ENCODE measurements around the gene SLC28A3.
"Not testable (repeated sequence)": the region's sequence is repeated elsewhere in the genome, so short reads cannot be mapped to it uniquely, and the experiment has no call there.

The SLC28A3 gene, protein sequence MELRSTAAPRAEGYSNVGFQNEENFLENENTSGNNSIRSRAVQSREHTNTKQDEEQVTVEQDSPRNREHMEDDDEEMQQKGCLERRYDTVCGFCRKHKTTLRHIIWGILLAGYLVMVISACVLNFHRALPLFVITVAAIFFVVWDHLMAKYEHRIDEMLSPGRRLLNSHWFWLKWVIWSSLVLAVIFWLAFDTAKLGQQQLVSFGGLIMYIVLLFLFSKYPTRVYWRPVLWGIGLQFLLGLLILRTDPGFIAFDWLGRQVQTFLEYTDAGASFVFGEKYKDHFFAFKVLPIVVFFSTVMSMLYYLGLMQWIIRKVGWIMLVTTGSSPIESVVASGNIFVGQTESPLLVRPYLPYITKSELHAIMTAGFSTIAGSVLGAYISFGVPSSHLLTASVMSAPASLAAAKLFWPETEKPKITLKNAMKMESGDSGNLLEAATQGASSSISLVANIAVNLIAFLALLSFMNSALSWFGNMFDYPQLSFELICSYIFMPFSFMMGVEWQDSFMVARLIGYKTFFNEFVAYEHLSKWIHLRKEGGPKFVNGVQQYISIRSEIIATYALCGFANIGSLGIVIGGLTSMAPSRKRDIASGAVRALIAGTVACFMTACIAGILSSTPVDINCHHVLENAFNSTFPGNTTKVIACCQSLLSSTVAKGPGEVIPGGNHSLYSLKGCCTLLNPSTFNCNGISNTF

DNA sequence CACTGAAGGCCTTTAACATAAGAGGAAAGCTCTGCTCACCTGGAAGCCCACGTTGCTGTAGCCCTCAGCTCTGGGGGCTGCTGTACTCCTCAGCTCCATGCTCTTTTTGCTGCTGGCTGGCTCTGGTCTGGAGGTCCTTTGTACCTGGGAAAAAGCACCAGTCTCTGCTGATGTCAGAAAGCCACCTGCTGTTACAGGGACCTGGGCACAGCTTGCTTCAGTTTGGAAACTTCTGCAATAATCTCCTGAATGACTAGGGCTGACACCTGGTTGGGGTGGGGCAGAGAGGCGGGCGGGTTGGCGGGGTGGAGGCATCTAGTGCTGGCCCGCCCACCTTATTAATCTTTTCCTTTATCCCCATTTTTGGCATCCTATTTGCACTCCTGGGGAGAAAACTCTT, at the start of gene SLC28A3:
Gene SLC28A3 (minus strand): TSS at position 224 of the 400 bp plus-strand sequence. CDS start 125 bp downstream, at position 99.
- no peak for DNase-seq

DNA sequence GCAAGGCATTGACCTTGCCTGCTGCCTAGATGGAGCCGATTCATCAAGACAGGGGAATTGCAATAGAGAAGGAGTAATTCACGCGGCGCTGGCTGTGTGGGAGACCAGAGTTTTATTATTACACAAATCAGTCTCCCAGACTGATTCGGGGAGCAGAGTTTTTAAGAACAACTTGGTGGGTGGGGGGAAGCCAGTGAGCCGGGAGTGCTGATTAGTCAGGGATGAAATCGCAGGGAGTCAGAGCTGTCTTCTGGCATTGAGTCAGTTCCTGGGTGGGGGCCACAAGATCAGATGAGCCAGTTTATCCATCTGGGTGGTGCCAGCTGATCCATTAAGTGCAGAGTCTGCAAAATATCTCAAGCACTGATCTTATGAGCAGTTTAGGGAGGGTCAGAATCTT, 49.7 kb upstream of the SLC28A3 start:
- not testable (repeated sequence) for DNase-seq

DNA sequence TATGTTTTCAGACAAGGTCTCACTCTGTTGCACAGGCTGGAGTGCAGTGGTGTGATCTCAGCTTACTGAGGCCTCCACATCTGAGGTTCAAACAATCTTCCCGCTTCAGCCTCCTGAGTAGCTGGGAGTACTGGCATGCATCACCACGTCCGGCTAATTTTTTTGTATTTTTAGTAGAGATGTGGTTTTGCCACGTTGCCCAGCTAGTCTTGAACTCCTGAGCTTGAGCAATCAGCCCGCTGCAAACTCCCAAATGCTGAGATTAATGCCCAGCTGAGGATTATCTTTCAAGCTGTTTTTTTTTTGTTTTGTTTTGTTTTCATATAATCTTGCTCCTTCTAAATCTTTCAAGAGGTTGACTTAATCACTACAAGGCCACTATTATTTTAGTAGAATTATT, 47.3 kb upstream of the SLC28A3 start:
- no peak for DNase-seq

DNA sequence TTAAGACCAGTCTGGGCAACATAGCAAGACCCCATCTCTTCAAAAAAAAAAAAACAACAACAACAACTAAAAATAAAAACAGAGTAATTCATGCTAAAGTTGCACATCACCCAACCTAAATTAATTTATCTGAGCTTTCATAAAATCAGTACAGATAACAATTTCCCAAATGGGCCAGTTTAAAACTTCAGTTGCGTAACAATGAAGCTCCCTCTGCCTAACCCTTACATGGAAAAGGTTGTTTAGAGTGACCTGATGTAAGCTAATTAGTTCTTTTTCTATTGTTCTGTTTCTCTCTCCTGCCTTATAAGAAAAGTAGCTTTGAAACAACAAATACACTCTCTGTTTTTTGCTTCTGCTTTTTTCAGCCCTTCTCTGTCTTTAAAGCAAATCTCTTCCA, 46.2 kb upstream of the SLC28A3 start:
- DNase-seq, result no peak

DNA sequence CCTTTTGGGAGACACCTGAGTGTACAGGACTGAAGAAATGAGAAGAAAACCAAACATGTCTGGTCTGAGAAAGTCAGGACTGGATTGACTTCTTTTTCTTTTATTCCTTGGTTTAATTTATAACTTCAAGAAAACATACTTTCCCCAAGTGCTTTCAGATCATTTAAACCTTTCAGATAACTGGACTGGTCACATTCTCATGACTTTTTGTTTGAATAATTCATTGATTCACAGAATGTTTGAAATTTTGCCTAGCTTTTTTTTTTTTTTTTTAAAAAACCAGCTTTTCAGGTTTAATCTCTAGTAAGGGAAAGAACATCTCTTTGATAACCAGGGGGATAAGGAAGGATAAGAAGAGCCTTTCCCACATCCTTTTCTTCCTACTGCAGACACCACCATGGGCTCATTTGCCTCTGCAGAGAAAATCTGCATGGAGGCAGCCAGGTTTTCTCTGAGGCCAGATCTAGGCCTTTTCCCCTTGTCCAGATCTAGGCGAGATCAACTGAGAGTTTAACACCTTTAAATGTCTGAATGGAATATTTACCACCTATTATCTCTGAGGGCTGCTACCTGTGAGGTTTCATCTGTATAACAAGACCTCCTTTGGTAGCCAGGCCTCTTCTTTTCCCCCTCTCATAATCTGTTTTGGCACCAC, 45.0 kb upstream of the SLC28A3 start:
- no peak for DNase-seq

DNA sequence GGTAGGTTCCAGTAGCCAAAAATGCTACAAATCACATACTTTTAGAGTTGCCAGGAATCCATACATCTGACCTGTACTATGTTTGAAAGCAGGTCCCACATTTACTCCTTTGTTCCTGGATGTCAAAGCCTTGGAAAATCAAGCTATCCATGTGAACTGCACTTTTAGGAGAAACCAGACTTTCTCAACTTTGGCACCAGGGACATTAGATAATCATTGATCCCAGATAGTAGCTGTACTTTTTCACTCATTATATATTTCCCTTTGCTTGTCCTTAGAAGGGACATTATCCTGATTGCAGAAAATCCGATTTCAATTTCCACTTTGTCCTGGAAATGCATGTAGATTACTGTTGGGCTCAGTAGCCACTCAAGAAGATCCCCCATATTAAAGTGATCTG, 44.1 kb upstream of the SLC28A3 start:
- DNase-seq, result no peak

DNA sequence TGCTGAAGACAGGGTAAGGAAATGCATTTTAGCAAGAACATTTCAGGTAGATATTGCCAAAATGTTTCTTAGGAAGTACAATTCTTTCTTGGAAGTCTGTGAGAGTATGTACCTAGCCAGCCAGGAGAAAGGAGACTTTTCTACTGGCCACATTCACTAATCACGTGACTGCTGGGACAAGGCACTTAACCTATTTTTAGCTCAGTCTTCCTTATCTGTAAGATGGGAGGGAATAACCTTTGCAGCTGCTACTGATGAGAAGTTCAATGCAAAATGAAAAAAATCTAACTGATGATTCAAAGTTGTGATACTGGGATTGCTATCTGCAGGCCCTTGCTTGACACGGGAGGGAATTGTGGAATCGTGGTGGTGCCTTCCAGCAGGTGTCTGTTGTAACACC, 42.6 kb upstream of the SLC28A3 start:
- no peak for DNase-seq

DNA sequence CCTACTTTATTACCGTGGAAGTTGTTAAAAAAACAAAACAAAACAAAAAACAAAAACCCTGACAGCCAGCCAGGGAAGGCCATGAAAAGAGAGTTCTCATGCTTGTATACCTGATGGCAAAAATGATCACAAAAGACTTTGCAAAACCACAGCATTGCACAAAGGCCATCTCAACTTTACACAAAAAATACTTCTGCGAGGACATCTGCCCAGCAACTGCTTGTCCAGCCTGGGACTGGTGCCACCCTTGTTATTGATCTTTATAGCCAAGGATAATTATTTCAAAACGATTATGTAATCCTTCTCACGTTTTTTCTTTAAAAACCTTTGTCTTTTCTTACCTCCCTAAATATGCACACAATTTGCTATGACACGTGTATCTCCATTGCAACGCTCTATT, 42.2 kb upstream of the SLC28A3 start:
- DNase-seq, result no peak

DNA sequence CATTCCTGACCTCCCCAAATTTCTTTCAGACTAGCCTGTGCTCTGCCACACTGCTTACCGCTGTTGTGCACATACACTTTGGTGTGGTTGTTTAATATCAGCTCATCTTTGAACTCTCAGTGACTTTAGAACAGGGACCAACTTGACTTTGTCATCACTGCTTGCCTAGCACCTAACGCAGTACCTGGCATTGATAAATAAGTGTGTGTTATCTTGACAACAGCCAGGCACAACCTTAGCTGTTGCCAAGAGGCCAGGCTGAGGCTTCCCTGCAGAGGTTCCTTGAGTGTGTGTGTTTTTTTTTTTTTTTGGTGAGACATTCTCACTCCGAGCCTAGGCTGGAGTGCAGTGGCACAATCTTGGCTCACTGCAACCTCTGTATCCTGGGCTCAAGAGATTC, 41.0 kb upstream of the SLC28A3 start:
- DNase-seq, result no peak

DNA sequence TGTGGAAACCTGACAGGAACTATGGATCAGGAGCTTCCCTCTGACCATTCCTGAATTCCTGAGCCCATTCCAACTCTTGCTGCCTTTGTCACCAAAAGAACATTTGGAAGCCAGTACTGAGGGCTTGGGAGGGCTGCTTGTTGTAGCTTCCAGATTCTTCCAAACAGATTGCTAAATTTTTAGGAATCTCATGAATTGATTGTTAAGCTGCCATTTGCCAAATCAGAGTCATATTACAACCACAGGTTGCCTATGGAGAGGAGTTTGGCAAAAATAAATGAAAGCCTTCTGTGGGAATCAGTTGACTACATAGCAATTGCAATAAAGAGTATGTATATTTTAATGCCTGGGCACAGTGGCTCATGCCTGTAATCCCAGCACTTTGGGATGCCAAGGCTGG, 39.2 kb upstream of the SLC28A3 start:
- no peak for DNase-seq

DNA sequence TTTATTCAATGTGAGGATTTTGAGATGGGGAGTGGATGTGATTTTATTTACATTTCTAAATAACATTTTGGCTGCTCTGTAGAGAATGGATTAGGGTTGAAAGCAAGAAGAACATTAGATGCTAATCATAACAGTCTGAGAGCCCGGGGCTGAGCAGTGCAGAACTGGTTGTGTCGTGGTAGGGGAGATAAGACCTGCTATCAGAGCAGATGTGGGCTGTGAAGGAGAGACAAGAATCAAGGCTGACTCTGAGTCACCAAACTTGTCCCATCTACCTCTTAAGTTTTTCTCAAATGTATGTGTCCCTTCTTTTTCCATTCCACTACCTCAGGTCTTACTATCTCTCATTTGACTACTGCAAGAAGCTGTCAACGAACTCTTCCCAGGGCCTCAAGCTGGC, 35.4 kb upstream of the SLC28A3 start:
- DNase-seq, result no peak

DNA sequence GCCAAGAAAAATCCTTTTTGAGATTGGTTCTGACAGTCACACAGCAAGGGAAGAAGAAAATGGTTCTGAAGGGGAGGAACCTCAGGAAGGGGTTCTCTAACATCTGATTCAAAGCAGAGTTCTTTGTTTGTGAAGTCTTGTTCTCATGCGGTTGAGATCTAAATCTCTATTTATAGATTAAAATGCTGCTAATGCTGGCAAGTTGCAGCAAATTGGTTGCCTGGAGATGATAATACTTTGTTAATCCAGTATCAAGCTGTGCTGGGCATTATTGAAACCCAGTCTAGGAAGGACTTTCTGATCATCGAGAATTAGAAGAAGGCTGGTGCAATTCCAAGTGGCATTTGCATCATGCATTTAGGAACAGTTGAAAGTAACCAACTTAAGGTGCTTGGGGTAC, 34.0 kb upstream of the SLC28A3 start:
- no peak for DNase-seq

DNA sequence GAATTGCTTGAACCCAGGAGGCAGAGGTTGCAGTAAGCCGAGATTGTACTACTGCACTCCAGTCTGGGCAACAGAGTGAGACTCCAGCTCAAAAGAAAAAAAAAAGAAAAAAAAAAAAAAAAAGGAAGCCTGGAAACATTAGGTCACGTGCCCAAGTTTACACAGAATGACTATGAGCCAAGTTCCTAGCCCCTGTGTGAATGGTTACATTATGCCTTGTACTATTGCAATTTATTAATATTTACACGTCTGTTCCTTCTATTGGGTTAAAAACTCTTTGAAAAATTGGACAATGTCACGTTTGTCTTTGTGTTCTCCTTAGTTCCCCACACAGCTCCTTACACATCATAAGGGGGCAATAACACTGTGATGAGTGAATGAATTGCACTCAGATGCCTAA, 33.5 kb upstream of the SLC28A3 start:
- no peak for DNase-seq

DNA sequence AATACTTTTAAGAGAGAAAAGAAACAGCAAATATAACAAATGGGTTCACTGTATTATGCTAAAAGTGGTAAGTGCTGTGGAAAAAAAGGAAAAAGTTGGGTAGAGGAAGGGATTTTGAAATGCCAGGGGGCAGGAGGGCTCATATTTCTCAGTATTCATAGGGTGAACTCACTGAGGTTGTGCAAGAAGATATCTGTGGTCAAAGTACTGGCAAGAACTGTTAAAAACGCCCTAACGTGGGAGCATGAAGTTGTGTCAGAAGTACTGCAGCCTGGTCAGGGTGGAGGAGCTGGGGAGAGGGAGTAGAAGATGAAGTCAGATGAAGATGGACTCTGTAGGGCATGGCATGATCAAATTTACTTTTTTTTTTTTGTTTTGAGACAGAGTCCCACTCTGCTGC, 31.2 kb upstream of the SLC28A3 start:
- no peak for DNase-seq

DNA sequence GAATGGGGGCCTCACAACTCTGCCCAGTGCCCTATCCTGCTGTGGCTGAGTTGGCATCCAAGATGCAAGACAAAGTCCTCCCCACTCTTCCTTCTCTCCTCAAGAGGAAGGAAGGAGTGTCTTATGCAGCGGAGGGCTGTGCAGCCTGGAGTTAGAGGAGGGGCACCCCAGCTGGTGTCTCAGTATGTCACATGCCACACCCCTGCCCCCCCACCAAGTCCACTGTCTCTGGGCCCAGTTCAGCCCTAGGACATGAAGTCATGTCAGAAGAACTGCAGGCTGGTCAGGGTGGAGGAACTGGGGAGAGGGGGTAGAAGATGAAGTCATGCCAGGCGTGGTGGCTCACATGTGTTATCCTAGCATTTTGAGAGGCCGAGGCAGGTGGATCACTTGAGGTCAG, 28.0 kb upstream of the SLC28A3 start:
- DNase-seq, result no peak

DNA sequence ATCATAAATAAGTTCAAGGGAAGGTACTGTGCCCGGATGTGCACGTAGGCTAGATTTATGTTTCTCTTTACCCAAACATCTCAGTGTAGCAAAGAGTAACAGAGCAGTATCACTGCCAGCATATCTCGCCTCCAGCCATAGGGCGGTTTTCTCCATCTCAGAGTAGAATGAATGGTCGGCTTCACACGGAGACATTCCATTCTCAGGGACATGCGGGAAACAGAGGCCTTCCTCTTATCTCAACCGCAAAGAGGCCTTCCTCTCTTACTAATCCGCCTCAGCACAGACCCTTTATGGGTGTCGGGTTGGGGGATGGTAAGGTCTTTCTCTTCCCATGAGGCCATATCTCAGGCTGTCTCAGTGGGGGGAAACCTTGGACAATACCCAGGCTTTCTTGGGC, 27.2 kb upstream of the SLC28A3 start:
- not testable (repeated sequence) for DNase-seq

DNA sequence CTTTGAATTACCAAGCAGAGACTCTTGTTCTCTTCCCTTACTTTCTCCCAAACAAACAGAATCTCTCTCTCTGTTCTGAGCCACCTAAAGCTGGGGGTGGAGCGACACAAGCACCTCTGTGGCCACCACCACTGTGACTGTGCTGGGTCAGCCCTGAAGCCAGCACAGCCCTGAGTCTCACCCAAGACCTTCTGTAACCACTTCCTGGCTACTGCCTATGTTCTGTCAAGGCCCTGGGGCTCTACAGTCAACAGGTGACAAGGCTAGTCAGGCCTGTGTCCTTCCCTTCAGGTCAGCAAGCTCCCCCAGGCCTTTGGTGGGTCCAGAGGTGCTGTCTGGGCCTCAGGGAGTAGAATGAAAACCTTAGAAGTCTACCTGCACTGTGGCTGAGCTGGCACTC, 26.1 kb upstream of the SLC28A3 start:
- no peak for DNase-seq

DNA sequence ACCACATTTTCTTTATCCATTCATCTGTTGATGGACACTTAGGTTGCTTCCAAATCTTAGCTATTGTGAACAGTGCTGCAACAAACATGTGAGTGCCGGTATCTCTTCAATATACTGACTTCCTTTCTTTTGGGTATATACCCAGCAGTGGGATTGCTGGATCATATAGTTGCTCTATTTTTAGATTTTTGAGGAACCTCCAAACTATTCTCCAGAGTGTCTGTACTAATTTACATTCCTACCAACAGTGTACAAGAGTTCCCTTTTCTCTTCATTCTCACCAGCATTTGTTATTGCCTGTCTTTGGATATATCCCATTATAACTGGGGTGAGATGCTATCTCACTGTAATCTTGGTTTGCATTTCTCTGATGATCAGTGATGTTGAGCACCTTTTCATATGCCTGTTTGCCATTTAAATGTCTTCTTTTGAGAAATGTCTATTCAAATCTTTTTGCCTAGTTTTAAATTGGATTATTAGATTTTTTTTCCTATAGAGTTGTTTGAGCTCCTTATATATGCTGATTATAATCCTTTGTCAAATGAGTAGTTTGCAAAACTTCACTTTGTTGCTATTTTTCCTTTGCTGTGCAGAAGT, 24.4 kb upstream of the SLC28A3 start:
- not testable (repeated sequence) for DNase-seq

DNA sequence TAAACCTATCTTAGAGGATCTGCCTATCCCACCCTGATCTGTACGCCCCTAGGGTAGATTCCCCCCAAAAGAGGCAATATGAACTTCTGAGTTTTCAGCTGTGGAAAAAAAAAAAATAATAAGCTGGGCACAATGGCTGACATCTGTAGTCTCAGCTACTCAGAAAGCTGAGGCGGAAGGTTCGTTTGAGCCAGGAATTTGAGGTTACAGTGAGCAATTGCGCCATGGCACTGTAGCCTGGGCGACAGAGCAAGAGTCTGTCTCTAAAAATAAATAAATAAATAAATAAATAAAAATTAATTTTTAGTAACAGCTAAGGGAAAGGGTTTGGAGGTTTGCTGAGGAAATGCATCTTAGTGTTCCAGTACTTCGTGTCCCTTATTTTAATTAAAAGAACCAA, 21.1 kb upstream of the SLC28A3 start:
- DNase-seq, result no peak

DNA sequence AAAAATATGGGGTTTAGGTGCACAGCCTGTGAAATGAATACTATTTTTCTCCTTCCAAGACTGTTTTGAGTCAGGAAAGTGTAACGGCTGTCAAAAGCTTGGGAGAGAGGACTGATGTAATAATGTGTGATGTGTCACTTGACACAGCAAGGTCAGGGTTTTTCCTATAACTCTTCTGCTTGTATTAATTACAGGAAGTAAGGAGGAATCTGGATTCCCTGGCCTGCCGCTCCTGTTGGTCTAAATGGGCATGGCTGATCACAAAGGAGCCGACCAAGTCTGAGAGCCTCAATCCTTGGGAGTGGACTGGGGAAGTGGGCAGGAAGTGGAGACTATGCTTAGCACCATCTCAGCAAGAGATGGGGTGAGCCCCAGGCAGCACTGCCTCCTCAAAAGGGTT, 16.7 kb upstream of the SLC28A3 start:
- DNase-seq, result no peak

DNA sequence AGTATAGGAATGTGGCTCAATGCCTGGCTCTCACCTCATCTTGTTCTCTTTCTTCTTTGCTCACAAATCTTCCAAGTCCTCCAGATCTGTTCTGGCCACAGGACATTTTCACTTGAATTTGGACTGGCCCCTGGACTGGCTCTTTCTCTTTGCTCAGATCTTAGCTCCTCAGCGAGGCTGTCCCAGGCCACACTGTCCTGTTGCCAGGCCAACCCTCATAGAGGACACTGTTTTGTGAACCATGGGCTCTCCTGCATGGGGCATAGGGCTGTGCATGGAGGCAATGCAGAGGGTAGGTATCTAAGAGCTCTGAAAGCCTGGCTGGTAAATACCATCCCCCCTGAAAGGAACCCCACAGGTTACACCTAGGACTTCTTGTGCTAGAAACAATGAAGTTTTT, 13.5 kb upstream of the SLC28A3 start:
- DNase-seq, result no peak

DNA sequence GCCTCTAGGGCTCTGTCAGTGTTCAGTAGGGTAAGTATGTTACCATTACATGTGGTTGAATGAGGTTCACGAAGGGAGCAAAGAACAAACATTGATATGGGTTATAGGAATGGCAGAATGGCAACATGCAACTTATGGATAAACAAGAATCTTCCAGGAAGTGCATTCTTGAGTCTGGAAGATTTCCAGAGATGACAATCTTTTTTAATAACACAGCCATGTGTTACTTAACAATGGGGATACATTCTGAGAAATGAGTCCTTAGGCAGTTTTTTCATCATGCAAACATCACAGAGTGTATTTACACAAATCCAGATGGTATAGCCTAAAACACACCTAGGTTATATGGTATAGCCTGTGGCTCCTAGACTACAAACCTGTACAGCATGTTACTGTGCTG, 9.1 kb upstream of the SLC28A3 start:
- DNase-seq, result no peak

DNA sequence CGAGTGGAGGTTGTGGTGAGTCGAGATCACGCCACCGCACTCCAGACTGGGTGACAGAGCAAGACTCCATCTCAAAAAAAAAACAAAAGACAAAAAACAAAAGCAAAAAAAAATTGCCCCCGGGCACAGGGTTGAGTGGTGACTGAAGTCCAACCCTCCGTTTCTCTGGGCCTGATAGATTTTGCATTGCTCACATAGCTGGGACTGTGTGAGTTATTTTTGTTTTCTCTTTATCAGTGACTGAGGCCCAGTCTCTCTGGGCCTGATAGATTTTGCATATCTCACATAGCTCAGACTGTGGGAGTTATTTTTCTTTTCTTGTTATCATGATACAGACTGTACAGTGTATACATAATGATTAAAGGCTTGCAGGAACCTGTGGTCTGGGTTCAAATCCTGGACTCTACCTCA, 2.6 kb upstream of the SLC28A3 start:
- DNase-seq, result no peak

DNA sequence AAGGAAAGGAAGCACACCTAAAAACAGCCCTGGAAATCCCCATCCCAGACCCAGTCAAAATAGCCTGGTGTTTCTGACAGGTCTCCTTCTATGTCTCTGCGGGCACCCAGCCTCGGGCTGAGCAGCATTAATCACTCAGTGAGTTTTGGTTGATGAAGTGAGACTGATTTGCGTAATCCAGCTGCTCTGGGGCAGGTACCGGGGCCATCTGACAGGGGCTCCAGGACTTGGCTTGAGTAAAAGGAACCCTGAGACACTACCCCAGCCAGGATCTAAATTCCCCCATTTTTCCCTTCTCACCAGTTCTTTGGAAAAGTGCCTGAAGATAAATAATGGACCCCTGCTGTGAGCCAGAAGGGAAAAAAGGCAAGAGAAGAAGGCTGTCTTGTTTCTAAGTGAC, 596 bp downstream of the SLC28A3 start:
- no peak for DNase-seq

Measured in CD4-positive, alpha-beta T cell treated with Interleukin-4 for 4 hours (primary cell).